ENCODE data around the gene SCAF11.

Gene SCAF11

DNA sequence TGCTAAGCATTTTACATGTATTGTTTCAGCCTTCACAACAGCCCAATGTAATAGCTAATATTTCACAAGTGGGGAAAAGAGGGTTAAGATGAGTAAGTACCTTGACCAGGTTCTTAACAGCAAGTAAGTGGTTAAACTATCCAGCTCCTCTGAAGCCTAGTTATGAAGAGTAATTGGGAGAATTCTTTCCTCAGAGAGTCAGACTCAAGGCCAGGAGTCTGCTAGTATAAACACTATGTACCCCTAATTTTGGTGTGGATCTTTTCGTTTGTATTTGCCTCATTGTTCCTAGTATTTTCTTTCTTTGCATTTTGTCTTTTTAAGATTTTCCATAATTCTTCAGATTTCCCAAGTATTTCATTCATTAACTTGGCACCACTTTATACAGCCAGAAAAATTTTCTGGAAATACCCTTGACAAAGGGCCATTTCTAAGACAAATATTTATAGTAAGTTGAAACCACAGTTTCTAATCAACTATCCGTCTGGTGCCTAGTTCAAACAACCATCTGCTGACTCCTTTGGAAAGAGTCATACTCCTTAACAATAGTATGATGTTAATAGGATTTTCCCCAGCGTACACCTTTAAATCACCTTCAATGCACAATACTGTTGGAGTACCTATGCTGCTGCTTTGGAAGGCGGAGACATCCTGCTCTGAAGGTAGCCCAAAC lies 81.2 kb downstream of the SCAF11 start:
- no peak for DNase-seq

DNA sequence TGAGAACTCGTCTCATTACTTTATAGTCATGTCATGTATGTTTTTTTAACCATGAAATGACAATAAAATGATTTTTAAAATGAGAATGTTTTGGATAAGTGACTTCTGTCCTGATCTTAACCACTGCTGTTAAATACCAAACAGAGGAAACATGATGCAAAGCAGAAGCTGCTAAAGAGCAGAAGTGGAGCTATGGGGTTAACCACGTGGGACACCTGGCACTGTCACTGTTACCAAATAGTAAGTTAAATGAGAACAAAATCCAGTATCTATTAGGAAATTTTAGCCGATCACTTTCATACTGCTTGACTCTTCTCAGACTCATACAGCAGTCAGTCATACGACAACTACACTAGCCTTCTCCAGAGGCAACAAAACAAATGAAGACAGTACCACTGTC lies 82.4 kb downstream of the SCAF11 start:
- DNase-seq, result no peak

- no peak for DNase-seq
These were observed 92.3 kb downstream of the SCAF11 start for GRCh38 chr12:45898094-45898493.

DNA sequence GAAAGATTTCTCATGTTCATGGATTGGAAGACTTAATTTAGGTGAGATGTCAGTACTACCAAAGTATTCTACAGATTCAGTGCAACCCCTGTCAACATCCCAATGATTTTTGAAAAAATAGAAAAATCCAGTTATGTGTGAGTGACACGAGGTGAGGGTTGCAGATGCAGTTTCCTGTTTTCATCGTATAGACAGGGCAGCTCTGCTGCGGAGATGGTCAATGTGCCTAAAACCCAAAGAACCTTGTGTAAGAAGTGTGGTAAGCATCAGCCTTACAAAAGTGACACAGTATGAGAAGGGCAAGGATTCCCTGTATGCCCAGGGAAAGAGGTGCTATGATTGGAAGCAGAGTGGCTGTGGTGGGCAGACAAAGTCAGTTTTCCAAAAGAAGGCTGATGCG lies 94.4 kb downstream of the SCAF11 start:
- DNase-seq, result no peak

GRCh38 chr12:45893240-45893639 lies 97.1 kb downstream of the SCAF11 start:
- DNase-seq, result no peak

DNA sequence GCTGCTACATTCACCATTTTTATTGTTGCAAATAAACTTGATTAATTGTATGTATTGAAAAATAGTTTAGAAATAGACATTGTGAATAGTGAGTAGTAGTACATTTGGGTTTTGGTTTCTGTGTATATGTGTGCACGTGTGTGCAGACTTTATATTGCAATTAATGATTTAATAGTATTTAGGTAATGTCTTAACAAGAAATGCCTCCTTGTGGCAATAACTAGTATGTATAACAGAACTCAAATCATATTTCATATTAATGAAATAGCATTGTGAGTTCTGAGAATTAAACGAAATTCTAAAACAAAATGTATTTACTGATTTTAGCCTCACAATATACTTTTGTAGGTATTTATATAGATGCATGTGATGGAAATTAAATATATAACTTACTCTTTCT lies 100.1 kb downstream of the SCAF11 start:
- DNase-seq, result no peak

- no peak for DNase-seq
These were observed 102.8 kb downstream of the SCAF11 start for GRCh38 chr12:45887544-45887943.

- DNase-seq, result no peak
These were observed 103.7 kb downstream of the SCAF11 start for GRCh38 chr12:45886685-45887084.

DNA sequence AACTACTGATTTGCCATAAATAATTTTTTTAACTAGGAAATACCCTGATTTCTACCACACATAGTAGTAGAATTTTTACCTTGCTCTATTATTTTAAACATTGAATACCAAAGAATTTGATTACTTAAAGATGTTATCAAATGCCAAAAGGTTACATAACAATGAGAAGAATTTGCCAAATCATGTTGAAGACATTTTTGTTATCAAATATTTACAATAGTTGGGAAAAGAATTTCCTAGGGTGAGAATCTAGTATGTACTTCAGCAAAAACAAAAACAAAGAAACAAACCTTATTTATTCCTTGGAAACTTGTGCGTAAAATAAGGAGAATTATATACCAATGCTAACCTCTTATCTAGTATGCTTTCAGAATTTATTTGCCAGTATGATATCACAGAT lies 107.2 kb downstream of the SCAF11 start:
- DNase-seq, result no peak

GRCh38 chr12:45880533-45880932 lies 109.8 kb downstream of the SCAF11 start:
- DNase-seq, result no peak

GRCh38 chr12:45879363-45879895 lies 110.9 kb downstream of the SCAF11 start:
- DNase-seq, result no peak

GRCh38 chr12:45878630-45879255 lies 111.6 kb downstream of the SCAF11 start:
- DNase-seq, result no peak

- DNase-seq, result no peak
These were observed 113.3 kb downstream of the SCAF11 start for GRCh38 chr12:45877069-45877468.

GRCh38 chr12:45872446-45872845 lies 117.9 kb downstream of the SCAF11 start:
- DNase-seq, result no peak

All from NCI-H2081 treated with DMSO at 0.1 percent for 48 hours (cell line).